ENCODE data around the gene ABR. TPM values are rescaled to one million over a fixed set of nuclear protein-coding genes. Genes with fewer than 3 reads are reported as not detected.

The ABR gene
- 62.5 and 67.9 TPM in 2 replicates for total RNA-seq

- no peak for DNase-seq (ENCODE audit: extremely low read depth, low read depth, low spot score)
These were observed at the start of gene ABR for GRCh38 chr17:1179818-1180742. Gene ABR (minus strand): TSS chr17:1179981. CDS start chr17:1179727, 254 bp downstream.

GRCh38 chr17:1229349-1229899 is 49.6 kb upstream of the ABR start:
- DNase-seq (ENCODE audit: extremely low read depth, low read depth, low spot score), result no peak

- no peak for DNase-seq (ENCODE audit: extremely low read depth, low read depth, low spot score)
These were observed 49.1 kb upstream of the ABR start for GRCh38 chr17:1228781-1229348.

- no peak for DNase-seq (ENCODE audit: extremely low read depth, low read depth, low spot score)
These were observed 48.4 kb upstream of the ABR start for GRCh38 chr17:1227917-1228780.

DNA sequence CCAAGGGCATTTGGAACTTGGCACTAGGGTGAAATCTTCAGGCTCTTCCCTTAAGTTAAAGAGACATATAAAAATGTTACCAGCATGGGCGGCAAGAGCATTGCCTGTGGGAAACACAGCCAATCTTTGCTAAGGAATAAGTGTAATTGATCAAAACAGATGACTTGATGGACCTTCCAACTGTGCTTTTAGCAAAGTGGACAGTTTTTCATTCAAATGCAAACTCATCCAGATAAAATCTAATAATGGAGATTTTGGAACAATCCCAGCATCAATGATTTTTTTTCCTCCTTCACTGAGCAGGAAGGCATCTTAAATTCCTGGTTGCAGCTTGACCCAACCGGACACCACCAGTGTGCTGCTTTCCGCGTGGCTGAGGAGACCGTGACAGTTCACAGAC is 47.6 kb upstream of the ABR start:
- DNase-seq (ENCODE audit: extremely low read depth, low read depth, low spot score), result no peak

DNA sequence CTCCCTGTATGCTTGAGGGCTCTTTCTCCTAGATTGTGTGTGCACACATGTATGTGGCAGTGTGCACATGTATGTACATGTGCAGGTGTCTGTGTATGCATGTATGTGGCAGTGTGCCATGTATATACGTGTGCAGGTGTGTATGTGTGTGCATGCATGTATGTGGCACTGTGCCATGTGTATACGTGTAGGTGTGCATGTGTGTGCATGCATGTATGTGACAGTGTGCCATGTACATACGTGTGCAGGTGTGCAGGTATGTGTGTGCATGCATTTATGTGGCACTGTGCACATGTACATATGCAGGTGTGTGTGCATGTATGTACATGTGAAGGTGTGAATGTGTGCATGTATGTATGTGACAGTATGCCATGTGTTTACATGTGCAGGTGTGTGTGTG is 46.5 kb upstream of the ABR start:
- no peak for DNase-seq (ENCODE audit: extremely low read depth, low read depth, low spot score)

DNA sequence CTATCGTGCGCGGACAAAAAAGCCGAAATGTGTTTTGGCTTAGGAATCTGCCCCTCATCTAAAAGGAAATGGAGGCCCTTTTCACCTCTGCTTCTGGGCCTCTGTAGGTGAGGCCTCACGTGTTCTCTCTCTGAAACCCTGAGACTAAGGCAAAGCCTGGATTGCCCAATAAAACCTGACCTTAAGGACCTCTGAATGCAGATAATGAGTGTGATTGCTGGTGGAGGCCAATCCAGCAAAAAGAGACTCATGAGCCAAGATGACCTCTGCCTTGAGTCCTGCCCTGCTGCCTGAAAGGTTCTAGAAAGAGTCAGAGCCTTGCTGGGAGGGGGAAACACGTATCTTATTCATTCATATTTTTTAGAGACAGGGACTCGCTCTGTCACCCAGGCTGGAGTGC is 44.5 kb upstream of the ABR start:
- no peak for DNase-seq (ENCODE audit: extremely low read depth, low read depth, low spot score)

DNA sequence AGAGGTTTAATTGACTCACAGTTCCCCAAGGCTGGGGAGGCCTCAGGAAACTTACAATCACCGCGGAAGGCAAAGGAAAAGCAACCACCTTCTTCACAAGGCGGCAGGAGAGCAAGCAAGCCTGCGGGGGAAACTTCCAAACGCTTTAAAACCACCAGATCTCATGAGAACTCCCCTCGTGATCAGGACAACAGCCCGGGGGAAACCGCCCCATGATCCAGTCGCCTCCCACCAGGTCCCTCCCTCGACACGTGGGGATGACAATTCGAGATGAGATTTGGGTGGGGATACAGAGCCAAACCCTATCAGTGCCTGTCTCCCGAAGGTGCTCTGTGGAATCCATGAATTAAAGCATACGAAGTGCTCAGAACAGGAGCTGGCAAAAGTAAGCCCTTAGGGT is 43.9 kb upstream of the ABR start:
- no peak for DNase-seq (ENCODE audit: extremely low read depth, low read depth, low spot score)

DNA sequence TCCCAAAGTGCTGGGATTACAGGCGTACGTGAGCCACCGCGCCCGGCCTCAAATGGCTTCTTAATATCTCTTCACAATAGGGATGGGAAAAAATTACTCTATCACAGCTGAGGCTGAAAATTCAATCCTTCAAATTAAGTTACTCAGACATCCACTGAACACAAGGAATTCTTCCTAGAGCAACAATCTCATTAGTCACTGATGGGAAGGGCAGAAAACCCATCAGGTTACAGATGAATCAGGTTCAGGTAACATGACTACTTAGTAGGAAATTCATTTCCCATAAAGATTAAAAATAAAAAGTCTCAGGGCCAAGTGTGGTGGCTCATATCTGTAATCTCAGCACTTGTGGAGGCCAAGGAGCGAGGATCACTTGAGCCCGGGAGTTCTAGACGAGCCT is 42.5 kb upstream of the ABR start:
- DNase-seq (ENCODE audit: extremely low read depth, low read depth, low spot score), result no peak

DNA sequence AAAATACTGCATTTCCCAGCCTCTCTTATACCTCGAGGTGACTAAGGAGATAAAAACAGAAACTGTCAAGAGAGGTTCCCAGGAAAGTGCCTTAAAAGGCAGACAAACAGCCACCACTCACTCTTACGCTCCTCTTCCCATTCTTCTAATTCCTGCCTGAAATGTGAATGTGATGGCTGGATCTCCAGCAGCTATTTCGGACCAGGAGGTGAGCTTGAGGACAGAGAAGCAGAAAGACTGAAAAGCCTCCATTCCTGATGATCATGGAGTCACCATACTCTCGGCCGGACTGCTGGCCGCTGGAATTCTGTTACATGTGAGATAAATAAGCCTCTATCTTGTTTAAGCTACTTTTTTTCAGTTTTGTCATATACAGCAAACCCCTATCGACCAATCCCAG is 41.4 kb upstream of the ABR start:
- DNase-seq (ENCODE audit: extremely low read depth, low read depth, low spot score), result no peak

- DNase-seq (ENCODE audit: extremely low read depth, low read depth, low spot score), result no peak
These were observed 40.6 kb upstream of the ABR start for GRCh38 chr17:1220346-1220745.

GRCh38 chr17:1217089-1217385 is 37.3 kb upstream of the ABR start:
- DNase-seq (ENCODE audit: extremely low read depth, low read depth, low spot score), result no peak

DNA sequence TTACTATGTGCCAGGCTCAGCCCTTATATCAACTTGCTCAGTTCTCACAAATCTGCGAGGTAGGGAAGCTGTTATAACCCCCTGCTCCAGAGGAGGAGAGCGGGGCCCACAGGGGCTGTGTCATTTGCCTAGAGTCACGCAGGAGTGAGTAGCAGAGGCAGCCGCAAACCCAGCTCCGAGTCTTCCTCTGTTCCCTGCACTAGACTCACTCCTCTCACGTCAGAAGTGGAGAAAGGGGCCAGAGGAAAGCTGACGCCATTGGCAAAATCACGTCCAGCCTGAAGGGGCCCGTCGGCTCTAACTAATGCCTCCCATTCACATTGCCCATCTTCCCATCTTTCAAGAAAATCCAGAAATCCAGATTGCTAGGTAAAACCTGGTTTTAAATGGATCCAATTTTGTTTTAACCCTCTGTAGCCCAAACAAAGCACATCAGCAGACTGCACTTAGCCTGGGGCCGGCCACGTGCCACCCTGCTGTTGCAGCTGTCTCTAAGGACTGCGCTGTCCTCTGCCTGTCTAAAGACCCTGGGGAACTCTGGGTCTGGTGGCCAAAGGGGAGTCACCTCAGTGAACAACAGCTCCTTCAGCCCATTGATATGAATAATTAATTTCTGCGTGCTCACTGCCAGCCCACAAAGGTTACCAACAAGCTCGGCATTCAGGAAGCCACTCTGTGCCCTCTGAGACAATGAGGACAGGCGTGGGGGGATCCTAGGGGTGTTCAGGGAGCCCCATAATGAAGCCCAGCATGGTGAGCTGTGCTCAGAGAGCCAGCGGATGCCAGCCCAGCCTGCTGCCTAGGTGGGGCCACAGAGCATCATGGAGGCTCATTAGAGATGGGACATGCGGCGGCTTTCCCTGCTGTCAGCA is 36.7 kb upstream of the ABR start:
- DNase-seq (ENCODE audit: extremely low read depth, low read depth, low spot score), result no peak

GRCh38 chr17:1212946-1213345 is 33.2 kb upstream of the ABR start:
- no peak for DNase-seq (ENCODE audit: extremely low read depth, low read depth, low spot score)

- no peak for DNase-seq (ENCODE audit: extremely low read depth, low read depth, low spot score)
These were observed 31.5 kb upstream of the ABR start for GRCh38 chr17:1211287-1211686.

DNA sequence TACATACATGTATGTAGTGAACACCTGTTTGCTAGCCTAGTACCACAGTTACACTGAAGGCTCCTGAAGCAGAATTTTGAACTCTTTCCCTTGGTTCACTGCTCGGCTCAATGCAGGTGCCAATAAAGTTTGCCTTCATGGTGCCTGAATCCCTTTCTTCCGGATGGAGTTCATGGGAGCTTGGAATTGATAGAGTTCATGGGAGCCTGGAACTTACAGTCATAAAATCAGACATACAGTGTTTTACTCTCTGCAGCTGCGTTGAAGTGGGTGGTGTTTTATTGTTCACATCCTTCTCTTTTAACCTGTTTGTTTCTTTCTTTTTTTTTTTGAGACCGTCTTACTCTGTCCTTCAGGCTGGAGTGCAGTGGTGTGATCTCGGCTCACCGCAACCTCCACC is 29.2 kb upstream of the ABR start:
- DNase-seq (ENCODE audit: extremely low read depth, low read depth, low spot score), result no peak

DNA sequence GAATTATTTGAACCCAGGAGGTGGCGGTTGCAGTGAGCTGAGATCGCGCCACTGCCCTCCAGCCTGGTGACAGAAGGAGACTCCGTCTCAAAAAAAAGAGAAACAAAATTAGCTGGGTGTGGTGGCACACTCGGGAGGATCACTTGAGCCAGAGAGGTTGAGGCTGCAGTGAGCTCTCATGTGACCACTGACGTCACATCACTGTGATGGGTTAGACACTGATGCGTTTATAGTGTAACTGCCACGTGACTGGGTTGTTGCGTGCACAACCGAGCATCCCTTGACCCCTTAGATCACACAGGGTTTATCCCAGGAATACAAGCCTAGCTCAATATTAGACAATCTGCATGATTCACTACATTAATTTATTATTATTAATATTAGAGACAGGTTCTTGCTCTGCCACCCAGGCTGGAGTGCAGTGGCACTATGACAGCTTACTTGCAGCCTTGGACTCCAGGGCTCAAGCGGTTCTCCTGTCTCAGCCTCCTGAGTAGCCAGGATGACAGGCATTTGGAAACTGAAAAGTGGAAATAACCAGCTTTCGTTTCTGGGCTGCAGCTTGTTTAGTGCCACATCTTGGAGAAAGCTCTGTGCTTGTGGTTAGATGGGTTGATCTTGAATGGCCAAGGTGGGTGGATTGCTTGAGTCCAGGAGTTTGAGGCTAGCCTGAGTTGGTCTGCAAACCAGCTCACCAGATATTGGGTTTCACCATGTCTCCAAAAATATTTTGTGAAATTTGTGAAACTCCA is 26.4 kb upstream of the ABR start:
- DNase-seq (ENCODE audit: extremely low read depth, low read depth, low spot score), result no peak

DNA sequence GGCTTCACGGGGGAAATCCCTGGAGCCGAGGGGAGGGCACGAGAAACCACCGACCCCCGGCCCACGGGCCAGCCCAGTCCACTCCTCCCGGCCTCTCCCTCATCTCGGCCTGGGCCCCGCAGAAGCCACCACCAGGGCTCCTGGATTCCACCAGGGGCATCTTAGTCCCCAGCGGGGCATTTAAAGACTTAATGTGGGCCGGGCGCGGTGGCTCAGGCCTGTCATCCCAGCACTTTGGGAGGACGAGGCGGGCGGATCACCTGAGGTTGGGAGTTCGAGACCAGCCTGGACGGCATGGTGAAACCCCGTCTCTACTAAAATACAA is 24.1 kb upstream of the ABR start:
- no peak for DNase-seq (ENCODE audit: extremely low read depth, low read depth, low spot score)

DNA sequence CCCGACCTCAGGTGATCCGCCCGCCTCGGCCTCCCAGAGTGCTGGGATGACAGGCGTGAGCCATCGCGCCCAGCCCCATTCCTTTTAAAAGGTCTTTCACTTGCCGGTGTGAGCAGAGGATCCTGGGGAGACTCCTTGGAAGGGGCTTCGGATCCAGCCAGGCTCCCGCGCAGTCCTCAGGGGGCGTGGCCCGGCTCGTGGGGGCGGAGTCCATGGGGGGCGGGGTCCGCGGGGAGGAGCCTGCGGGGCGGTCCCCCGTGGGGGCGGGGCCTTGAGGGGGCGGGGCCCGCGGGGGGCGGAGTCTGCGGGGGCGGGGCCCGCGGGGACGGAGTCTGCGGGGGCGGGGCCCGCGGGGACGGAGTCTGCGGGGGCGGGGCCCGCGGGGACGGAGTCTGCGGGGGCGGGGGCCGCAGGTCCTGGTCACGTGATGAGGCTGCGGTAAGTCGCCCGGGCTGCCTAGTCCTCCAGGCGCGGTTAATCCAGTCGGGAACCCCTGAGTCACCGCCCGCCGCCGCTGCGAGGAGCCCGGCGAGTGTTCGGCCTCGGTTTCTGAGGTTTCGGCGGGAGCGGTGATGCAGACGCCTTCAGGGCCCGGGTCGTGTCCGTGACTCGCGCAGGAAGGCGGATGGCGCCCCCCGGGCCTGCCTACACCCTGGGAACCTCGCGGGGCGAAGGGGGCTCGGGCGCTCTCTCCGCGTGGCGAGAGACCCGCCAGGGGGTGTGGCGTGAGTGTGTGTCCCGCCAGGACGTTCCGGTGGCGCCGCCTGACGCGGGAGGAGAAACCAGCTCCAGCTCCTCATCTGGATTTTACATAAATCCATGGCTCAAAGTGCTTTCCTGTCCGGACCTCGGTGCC is 23.6 kb upstream of the ABR start:
- no peak for DNase-seq (ENCODE audit: extremely low read depth, low read depth, low spot score)

Data from glomerular endothelial cell (primary cell).